ENCODE data around the gene TRIM72.
"Not testable (repeated sequence)": the region's sequence is repeated elsewhere in the genome, so short reads cannot be mapped to it uniquely, and the experiment has no call there.

Gene TRIM72

DNA sequence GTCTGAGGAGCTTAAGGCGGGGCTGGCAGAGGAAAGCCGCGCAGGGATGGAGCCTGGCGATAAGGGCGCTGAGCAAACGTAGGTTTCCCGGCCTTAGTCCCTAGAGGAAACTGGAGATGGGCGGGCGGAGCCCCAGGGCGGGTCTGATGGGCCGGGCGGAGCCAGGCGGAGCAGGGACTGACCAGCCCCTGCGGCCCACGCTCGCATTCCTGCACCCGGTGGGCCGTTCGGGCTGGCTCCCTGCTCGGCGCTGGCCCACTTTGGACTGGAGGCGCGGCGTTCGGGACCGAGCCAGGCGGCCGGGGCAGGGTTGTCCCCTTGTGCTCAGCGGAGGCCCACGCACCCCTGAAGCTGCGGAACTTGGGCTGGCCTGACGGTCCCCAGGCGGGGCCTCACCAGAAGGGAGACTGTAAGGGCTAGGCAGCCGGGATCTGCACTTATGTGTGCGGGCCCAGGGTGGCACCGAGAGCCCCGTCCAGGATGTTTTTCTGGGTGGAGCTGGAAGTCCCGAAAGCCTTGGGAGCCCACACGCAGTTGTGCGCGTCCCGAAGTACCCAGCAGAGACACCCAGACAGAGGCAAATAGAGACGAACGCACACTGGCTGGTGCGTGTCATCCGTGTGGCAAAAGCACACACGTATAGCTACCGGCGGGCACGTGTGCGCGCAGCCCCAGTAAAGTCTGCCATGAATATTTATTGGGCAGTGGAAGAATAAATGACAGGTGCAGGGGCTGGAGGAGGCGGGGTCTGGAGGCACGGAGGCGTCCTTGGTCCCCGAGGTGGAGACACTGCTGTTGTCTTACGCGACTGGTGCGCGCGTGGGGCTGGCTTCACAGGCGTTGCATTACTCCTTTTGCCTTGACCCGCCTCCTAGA lies 1.6 kb downstream of the TRIM72 start:
- no peak for DNase-seq

DNA sequence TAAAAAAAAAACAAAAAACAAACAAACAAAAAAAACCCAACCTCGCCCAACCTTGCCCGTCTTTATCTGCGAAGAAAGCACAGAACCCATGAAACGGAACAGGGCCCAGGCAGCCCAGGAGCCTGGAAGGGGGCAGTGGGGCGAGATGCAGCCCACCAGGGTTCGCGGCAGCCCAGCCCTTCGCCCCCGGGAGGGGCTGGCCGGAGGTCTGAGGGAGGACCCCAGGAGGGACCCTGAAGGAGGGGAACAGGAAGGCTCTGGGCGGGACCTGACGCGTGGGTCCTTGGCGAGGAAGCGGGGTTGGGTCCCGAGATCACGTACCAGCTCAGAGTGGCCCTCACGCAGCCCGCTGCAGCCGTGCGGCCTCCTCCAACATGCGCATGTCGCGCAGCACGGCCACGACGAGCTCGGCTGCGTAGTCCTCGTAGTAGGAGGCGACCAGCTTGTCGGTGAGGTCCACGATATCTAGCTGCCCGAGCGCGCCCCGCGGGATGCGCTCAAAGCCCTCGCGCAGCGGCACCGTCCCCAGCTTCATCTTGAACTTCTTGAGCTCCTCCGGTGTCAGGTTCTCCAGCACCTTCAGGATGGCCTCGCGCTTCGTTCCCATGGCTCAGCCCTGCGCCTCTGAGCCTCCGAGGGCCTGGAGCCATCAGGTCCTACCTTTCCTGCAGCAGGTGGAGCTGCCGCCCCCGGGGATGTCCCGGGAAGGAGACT lies 2.7 kb downstream of the TRIM72 start, which contains the start of gene PYDC1:
PYDC1 (minus strand) TSS at position 714 of the 714 bp plus-strand sequence; CDS start at position 607, 107 bp downstream.
- no peak for DNase-seq

- no peak for DNase-seq
Measured at GRCh38 chr16:31217136-31217530, 3.2 kb downstream of the TRIM72 start.

GRCh38 chr16:31219154-31219741 lies 5.3 kb downstream of the TRIM72 start:
- no peak for DNase-seq

DNA sequence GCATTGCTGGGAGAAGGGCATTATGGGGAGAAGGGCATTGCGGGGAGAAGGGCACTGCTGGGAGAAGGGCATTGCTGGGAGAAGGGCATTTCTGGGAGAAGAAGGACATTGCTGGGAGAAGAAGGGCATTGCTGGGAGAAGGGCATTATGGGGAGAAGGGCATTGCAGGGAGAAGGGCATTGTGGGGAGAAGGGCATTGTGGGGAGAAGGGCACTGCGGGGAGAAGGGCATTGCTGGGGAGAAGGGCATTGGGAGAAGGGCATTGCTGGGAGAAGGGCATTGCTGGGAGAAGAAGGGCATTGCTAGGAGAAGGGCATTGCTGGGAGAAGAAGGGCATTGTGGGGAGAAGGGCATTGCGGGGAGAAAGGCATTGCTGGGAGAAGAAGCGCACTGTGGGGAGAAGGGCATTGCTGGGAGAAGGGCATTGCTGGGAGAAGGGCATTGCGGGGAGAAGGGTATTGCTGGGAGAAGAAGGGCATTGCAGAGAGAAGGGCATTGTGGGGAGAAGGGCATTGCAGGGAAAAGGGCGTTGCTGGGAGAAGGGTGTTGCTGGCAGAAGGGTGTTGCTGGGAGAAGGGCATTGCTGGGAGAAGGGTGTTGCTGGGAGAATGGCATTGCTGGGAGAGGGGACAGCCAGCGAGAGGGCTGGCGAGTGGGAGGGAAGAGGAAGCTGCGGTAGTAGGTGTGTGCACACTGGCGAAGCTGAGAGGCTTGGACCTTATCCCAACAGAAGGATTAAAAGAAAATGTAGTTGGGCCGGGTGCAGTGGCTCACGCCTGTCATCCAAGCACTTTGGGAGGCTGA lies 7.6 kb downstream of the TRIM72 start:
- no peak for DNase-seq

GRCh38 chr16:31223044-31223443 lies 9.1 kb downstream of the TRIM72 start:
- no peak for DNase-seq

DNA sequence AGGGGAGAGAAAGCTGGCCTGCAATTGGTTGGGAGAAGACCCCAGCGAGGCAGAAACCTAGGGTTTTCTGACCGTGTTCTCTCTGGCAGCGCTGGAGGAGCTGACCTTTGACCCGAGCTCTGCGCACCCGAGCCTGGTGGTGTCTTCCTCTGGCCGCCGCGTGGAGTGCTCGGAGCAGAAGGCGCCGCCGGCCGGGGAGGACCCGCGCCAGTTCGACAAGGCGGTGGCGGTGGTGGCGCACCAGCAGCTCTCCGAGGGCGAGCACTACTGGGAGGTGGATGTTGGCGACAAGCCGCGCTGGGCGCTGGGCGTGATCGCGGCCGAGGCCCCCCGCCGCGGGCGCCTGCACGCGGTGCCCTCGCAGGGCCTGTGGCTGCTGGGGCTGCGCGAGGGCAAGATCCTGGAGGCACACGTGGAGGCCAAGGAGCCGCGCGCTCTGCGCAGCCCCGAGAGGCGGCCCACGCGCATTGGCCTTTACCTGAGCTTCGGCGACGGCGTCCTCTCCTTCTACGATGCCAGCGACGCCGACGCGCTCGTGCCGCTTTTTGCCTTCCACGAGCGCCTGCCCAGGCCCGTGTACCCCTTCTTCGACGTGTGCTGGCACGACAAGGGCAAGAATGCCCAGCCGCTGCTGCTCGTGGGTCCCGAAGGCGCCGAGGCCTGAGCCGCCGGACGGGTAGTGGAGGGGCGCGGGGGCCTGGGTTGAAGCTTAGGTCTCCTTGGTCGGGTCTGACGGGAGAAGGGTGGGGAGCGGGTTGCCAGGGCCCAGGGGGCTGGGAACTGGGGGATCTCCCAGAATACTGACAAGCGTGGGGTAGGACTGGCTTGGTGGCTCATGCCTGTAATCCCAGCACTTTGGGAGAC lies 10.4 kb downstream of the TRIM72 start:
- no peak for DNase-seq

DNA sequence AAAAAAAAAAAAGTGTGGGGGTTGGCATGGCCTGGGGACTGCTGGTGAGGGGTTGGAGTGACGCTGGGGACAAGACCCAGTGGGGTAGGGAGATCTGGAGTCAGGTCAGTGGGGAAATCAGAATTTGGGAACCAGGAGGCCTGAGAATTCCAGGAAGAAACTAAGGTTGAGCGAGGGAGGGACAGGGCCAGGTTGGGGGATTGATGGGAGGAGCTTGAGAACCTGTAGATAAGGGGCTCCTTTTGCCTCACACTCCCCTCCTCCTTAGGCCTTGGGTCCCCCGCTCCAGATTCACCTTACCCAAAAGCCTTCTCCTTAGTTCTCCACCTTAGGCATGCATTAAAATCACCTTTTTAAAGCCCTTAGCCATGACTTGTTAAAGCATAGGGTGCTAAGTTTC lies 11.3 kb downstream of the TRIM72 start:
- no peak for DNase-seq

GRCh38 chr16:31228206-31228605 lies 14.3 kb downstream of the TRIM72 start:
- no peak for DNase-seq

DNA sequence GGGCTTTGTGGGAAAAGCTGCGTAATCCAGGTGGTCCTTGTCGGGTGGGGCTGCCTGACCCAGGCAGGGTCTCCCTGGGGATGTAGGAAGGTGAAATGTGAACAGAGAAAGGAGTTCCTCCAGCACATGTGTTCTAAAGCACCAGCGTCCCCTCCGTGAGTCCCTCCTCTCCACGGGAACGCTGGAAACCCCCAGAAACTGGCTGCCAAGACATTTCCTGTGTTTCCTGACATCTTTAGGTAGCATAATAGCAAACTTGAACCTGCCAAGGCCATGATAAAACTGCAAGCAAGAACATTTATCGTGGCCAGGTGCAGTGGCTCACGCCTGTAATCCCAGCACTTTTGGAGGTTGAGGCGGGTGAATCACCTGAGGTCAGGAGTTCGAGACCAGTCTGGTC lies 15.6 kb downstream of the TRIM72 start:
- no peak for DNase-seq

DNA sequence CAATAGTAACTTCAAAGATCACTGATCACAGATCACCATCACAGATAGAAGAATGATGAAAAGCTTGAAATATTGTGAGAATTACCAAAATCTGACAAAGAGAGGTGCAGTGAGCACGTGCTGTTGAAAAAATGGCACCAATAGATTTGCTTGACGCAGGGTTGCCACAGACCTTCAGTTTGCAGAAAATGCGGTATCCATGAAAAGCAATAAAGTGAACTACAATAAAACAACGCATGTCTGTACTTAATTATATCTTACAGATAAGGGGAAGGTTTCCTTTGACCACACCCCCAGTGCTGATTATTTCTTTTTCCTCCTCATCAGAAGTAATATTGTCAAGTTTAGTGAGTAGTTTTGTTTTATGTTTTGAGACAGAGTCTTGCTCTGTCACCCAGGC lies 24.1 kb downstream of the TRIM72 start:
- DNase-seq: no peak

- DNase-seq: no peak
Measured at GRCh38 chr16:31242206-31242605, 28.3 kb downstream of the TRIM72 start.

DNA sequence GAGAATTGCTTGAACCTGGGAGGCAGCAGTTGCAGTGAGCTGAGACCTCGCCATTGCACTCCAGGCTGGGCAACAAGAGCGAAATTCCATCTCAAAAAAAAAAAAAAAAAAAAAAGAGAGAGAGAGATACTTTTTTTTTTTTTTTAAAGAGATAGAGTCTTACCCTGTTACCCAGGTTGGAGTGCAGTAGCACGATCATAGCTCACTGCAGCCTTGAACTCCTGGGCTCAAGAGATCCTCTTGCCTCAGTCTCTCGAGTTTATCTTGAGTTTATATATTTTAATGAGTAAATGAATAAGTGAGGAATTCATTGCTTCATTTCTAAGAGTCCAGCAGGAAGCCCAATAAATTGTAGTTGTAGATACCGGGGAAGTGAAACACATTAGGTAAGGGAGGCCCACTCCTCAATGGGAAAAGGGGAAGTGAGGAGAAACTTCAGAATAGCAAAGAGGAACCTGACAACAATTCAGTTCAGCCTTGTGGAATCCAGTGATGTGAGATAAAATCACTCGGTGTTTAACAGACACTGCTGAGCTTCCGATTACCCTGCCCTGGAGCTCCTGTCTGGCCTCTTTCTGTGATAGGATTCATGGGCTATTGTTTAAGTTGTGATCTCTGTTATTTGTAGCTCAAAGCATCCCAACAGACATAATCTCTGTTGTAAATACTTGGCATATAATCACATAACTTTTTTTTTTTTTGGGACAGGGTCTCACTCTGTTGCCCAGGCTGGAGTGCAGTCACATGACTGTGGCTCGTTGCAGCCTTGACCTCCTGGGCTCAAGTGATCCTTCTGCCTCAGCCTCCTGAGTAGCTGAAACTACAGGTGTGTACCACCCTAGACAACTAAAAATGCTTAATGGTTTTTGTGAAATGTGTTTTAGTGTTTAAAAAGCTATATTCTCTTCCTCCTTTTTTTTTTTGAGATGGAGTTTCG lies 30.1 kb downstream of the TRIM72 start:
- DNase-seq: no peak

DNA sequence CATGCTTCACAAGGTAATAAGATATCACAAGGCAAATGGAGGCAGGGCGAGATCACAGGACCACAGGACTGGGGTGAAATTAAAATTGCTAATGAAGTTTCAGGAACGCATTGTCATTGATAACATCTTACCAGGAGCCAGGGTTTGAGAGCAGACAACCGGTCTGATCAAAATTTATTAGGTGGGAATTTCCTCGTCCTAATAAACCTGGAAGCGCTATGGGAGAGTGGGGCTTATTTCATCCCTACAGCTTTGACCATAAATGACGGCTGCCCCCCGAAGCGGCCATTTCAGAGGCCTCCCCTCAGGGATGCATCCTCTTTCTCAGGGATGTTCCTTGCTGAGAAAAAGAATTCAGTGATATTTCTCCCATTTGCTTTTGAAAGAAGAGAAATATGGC lies 31.7 kb downstream of the TRIM72 start:
- DNase-seq: not testable (repeated sequence)

DNA sequence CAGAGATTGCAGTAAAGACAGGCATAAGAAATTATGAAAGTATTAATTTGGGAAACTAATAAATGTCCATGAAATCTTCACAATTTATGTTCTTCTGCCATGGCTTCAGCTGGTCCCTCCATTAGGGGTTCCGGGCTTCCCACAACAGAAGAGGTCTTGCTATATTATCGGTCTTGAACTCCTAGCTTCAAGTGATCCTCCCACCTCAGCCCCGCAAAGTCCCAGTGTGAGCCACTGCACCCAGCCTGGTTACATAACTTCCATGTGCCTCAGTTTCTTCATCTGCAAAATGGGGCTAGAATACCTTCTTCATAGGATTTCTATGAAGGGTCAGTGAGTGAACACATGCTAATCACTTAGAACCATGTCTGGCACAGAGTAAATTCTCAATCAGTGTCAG lies 32.4 kb downstream of the TRIM72 start:
- DNase-seq: no peak

GRCh38 chr16:31248344-31248743 lies 34.4 kb downstream of the TRIM72 start:
- no peak for DNase-seq

DNA sequence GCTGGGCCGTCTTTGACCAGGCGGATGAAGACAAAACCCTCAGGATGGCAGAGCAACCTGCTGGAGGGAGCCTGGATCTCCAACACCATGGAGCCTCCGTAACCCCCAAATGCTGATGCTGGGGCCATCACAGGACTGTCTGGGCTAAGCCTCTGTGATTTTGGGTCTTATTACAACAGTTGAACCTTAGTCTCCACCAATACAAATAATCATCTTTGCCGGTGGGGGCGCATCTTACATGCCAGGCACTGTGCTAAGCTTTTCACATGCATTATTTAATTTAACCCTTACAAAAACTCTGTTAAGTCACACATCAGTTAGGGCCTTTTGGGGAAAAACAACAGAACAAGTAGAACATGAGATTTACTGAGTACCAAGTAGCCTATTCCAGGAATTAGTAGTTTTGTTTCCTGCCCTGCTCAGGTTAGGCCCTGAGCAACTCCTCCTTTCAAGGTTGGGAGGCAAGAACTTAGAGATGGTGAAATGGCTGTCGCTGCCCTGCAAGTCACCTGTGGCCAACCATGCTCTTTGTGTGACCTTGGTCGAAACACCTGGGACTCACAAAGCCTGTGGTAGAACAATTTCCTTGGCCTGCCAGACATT lies 37.0 kb downstream of the TRIM72 start:
- DNase-seq: no peak

- DNase-seq: no peak
Measured at GRCh38 chr16:31251435-31251834, 37.5 kb downstream of the TRIM72 start.

- no peak for DNase-seq
Measured at GRCh38 chr16:31253642-31254045, 39.7 kb downstream of the TRIM72 start.

DNA sequence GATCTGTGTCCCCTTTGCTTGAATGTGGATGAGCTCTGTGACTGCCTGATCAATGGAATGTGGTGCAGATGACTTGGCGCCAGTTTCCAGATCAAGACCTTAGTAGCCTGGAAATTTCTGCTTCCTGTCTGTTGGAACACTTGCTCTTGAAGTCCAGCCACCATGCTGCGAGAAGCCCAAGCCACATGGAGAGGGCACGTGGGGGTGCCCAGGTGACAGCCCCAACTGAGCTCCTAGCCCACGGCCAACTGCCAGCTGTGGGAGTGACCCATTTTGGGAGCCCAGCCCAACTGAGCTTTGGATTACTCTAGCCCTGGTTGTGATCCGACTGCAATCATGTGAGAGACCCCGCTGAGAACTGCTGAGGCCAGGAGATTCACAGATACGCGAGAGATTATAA lies 42.5 kb downstream of the TRIM72 start:
- no peak for DNase-seq

Data from NCI-H446 treated with DMSO at 0.1 percent for 48 hours (cell line).